Trophoblast cell (in vitro differentiated cells and primary cell): ENCODE data around the gene ACSM4.
A peak's percentile ranks its signal among the peaks of the same experiment; 100 is the strongest.

ENCODE experiments used
- DNase-seq, 2 donors: peaks; one replicate each; pipeline ENCODE4 v3.0.0-alpha.2; 2016
- H2AFZ ChIP-seq: 2 replicates; pipeline ENCODE4 v1.6.1; 2013; ENCODE audit warnings: low read length, moderate library complexity, mild to moderate bottlenecking; ENCODE audit not compliant: insufficient read depth, poor library complexity
- H2AK5ac ChIP-seq: 2 replicates; pipeline ENCODE4 v1.6.1; 2013; ENCODE audit warnings: mild to moderate bottlenecking, low read length
- H2BK120ac ChIP-seq: 2 replicates; pipeline ENCODE4 v1.6.1; 2013; ENCODE audit warnings: low read length, mild to moderate bottlenecking, moderate library complexity; ENCODE audit not compliant: insufficient read depth, poor library complexity
- H2BK12ac ChIP-seq: 2 replicates; pipeline ENCODE4 v1.6.1; 2013; ENCODE audit warnings: mild to moderate bottlenecking, low read length, moderate library complexity
- H2BK5ac ChIP-seq: 2 replicates; pipeline ENCODE4 v1.6.1; 2013; ENCODE audit warnings: low read length, low read depth, moderate library complexity, mild to moderate bottlenecking; ENCODE audit not compliant: poor library complexity
- H3K14ac ChIP-seq: 2 replicates; pipeline ENCODE4 v1.6.1; 2013; ENCODE audit warnings: mild to moderate bottlenecking, low read length
- H3K18ac ChIP-seq: 2 replicates; pipeline ENCODE4 v1.6.1; 2013; ENCODE audit warnings: mild to moderate bottlenecking, low read length
- H3K23ac ChIP-seq: 2 replicates; pipeline ENCODE4 v1.6.1; 2013; ENCODE audit warnings: low read length
- H3K27ac ChIP-seq: 2 replicates; pipeline ENCODE4 v1.5.1; 2013; ENCODE audit warnings: low read depth, mild to moderate bottlenecking, inconsistent platforms, low read length, moderate library complexity
- H3K27me3 ChIP-seq: 2 replicates; pipeline ENCODE4 v1.6.1; 2013; ENCODE audit warnings: inconsistent platforms, mild to moderate bottlenecking, low read length, moderate library complexity; ENCODE audit not compliant: insufficient read depth
- H3K36me3 ChIP-seq, 2 experiments: 1 replicate in 1 of 2; 2 replicates in 1 of 2; pipeline ENCODE4 v1.6.1; 2013; ENCODE audit warnings: low read length in 2 of 2, mild to moderate bottlenecking in 2 of 2, moderate library complexity in 1 of 2; ENCODE audit not compliant: insufficient read depth in 2 of 2, control insufficient read depth in 1 of 2
- H3K4ac ChIP-seq: 2 replicates; pipeline ENCODE4 v1.6.1; 2013; ENCODE audit warnings: low read depth, mild to moderate bottlenecking, low read length, moderate library complexity
- H3K4me1 ChIP-seq, 2 experiments: 1 replicate in 1 of 2; 2 replicates in 1 of 2; pipeline ENCODE4 v1.6.1; 2013; ENCODE audit warnings: low read length in 2 of 2, mild to moderate bottlenecking in 2 of 2, moderate library complexity in 1 of 2; ENCODE audit not compliant: insufficient read depth in 2 of 2, control insufficient read depth in 1 of 2
- H3K4me2 ChIP-seq: 2 replicates; pipeline ENCODE4 v1.6.1; 2013; ENCODE audit warnings: inconsistent platforms, mild to moderate bottlenecking, low read length, moderate library complexity
- H3K4me3 ChIP-seq: 2 replicates; pipeline ENCODE4 v1.5.1; 2013; ENCODE audit warnings: mild to moderate bottlenecking, low read depth, low read length, inconsistent platforms
- H3K79me1 ChIP-seq: one replicate; pipeline ENCODE4 v1.6.1; 2013; ENCODE audit warnings: low read length
- H3K79me2 ChIP-seq: 2 replicates; pipeline ENCODE4 v1.6.1; 2013; ENCODE audit warnings: low read length, mild to moderate bottlenecking; ENCODE audit not compliant: control insufficient read depth, insufficient read depth, poor library complexity
- H3K9ac ChIP-seq: 2 replicates; pipeline ENCODE4 v1.6.1; 2013; ENCODE audit warnings: mild to moderate bottlenecking, low read length
- H3K9me3 ChIP-seq: 2 replicates; pipeline ENCODE4 v1.6.1; 2013; ENCODE audit warnings: low read depth, mild to moderate bottlenecking, control low read depth, inconsistent platforms, low read length; ENCODE audit not compliant: insufficient read depth
- H4K12ac ChIP-seq: 2 replicates; pipeline ENCODE4 v1.6.1; 2013; ENCODE audit warnings: low read depth, mild to moderate bottlenecking, low read length, moderate library complexity
- H4K8ac ChIP-seq: 2 replicates; pipeline ENCODE4 v1.6.1; 2013; ENCODE audit warnings: low read depth, mild to moderate bottlenecking, low read length, moderate library complexity
- H4K91ac ChIP-seq: one replicate; pipeline ENCODE4 v1.6.1; 2013; ENCODE audit warnings: low read depth, mild to moderate bottlenecking, low read length, moderate library complexity
- WGBS: extraction: QIAGEN DNeasy Blood & Tissue Kit; methylation state at CpG from one replicate; pipeline ENCODE4 v1.1.7; 2013; ENCODE audit warnings: missing lambda C conversion rate; ENCODE audit not compliant: insufficient read length, insufficient coverage; ENCODE audit errors: extremely low coverage; 5-methylcytosine and 5-hydroxymethylcytosine counted together

Gene ACSM4

GRCh38 chr12:7295529-7295928 lies 8.3 kb upstream of the ACSM4 start:
- no peaks in the 10 kb centered on the region for H3K4me1 ChIP-seq
- no peak overlapping the region for H4K12ac ChIP-seq
- no peaks in the 10 kb centered on the region for H3K36me3 ChIP-seq
- H3K18ac ChIP-seq, result no peak overlapping the region
- H3K9me3 ChIP-seq, result peaks cover 4% of the 10 kb centered on the region
- no peak overlapping the region for H3K14ac ChIP-seq
- H3K9ac ChIP-seq, result no peak overlapping the region
- WGBS, result no CpG with 5 or more reads among the region's 1 CpG
- no peak for DNase-seq
- H3K4me3 ChIP-seq, result no peak overlapping the region
- no peaks in the 10 kb centered on the region for H3K79me2 ChIP-seq
- no peak overlapping the region for H4K91ac ChIP-seq
- H3K4me2 ChIP-seq, result no peak overlapping the region
- H2BK12ac ChIP-seq, result no peak overlapping the region
- no peak overlapping the region for H3K23ac ChIP-seq
- no peak overlapping the region for H2BK5ac ChIP-seq
- H2AK5ac ChIP-seq, result no peak overlapping the region
- H3K79me1 ChIP-seq, result no peaks in the 10 kb centered on the region
- no peak overlapping the region for H4K8ac ChIP-seq
- H2AFZ ChIP-seq, result no peak overlapping the region
- no peak overlapping the region for H3K27ac ChIP-seq
- no peak overlapping the region for H2BK120ac ChIP-seq
- no peak overlapping the region for H3K4ac ChIP-seq
- H3K27me3 ChIP-seq, result no peaks in the 10 kb centered on the region

- no peak overlapping the region for H2AK5ac ChIP-seq
- H2BK5ac ChIP-seq, result no peak overlapping the region
- H3K4ac ChIP-seq, result no peak overlapping the region
- H3K27me3 ChIP-seq, result no peaks in the 10 kb centered on the region
- H3K4me2 ChIP-seq, result no peak overlapping the region
- DNase-seq, result no peak
- no peaks in the 10 kb centered on the region for H3K79me2 ChIP-seq
- no peaks in the 10 kb centered on the region for H3K9me3 ChIP-seq
- H3K36me3 ChIP-seq, result no peaks in the 10 kb centered on the region
- H3K27ac ChIP-seq, result no peak overlapping the region
- no peak overlapping the region for H2BK120ac ChIP-seq
- H3K9ac ChIP-seq, result no peak overlapping the region
- H2BK12ac ChIP-seq, result no peak overlapping the region
- H2AFZ ChIP-seq, result no peak overlapping the region
- H3K23ac ChIP-seq, result no peak overlapping the region
- H4K91ac ChIP-seq, result no peak overlapping the region
- no peak overlapping the region for H4K8ac ChIP-seq
- H4K12ac ChIP-seq, result no peak overlapping the region
- no peak overlapping the region for H3K14ac ChIP-seq
- no peaks in the 10 kb centered on the region for H3K79me1 ChIP-seq
- H3K4me1 ChIP-seq, result no peaks in the 10 kb centered on the region
- no peak overlapping the region for H3K18ac ChIP-seq
- no peak overlapping the region for H3K4me3 ChIP-seq
- no CpG with 5 or more reads among the region's 2 CpGs for WGBS
Observed at GRCh38 chr12:7297865-7298264, 6.0 kb upstream of the ACSM4 start.

- H3K27ac ChIP-seq, result no peak overlapping the region
- DNase-seq, result no peak
- H4K91ac ChIP-seq, result no peak overlapping the region
- H3K36me3 ChIP-seq, result no peaks in the 10 kb centered on the region
- no peak overlapping the region for H3K14ac ChIP-seq
- no peak overlapping the region for H4K8ac ChIP-seq
- H3K9ac ChIP-seq, result no peak overlapping the region
- H2AK5ac ChIP-seq, result no peak overlapping the region
- H3K23ac ChIP-seq, result no peak overlapping the region
- H3K18ac ChIP-seq, result no peak overlapping the region
- WGBS, result no CpG with 5 or more reads among the region's 5 CpGs
- H3K9me3 ChIP-seq, result no peaks in the 10 kb centered on the region
- H3K4me2 ChIP-seq, result no peak overlapping the region
- no peaks in the 10 kb centered on the region for H3K79me2 ChIP-seq
- H4K12ac ChIP-seq, result no peak overlapping the region
- H2BK5ac ChIP-seq, result no peak overlapping the region
- H2AFZ ChIP-seq, result no peak overlapping the region
- H3K27me3 ChIP-seq, result no peaks in the 10 kb centered on the region
- H3K4ac ChIP-seq, result no peak overlapping the region
- H2BK12ac ChIP-seq, result no peak overlapping the region
- no peak overlapping the region for H3K4me3 ChIP-seq
- H2BK120ac ChIP-seq, result no peak overlapping the region
- no peaks in the 10 kb centered on the region for H3K4me1 ChIP-seq
- H3K79me1 ChIP-seq, result no peaks in the 10 kb centered on the region
Observed at GRCh38 chr12:7302266-7302986, 1.4 kb upstream of the ACSM4 start.

GRCh38 chr12:7303230-7303629 lies 642 bp upstream of the ACSM4 start:
- Histone ChIP-seq H3K36me3 (no peaks in the 10 kb centered on the region), H2AK5ac (no peak overlapping the region), H2AFZ (no peak overlapping the region), H2BK120ac (no peak overlapping the region), H2BK5ac (no peak overlapping the region), H3K27me3 (no peaks in the 10 kb centered on the region), H3K14ac (no peak overlapping the region), H2BK12ac (no peak overlapping the region), H3K23ac (no peak overlapping the region), H3K18ac (no peak overlapping the region), H3K9ac (no peak overlapping the region), H3K4me2 (no peak overlapping the region), H3K27ac (no peak overlapping the region), H4K91ac (no peak overlapping the region), H3K4me1 (no peaks in the 10 kb centered on the region), H4K8ac (no peak overlapping the region), H3K79me2 (no peaks in the 10 kb centered on the region), H3K4ac (no peak overlapping the region), H3K79me1 (no peaks in the 10 kb centered on the region), H3K9me3 (no peaks in the 10 kb centered on the region), H4K12ac (no peak overlapping the region), H3K4me3 (no peak overlapping the region)
- DNase-seq, result peak; percentile 48 to 67
- no CpG with 5 or more reads among the region's 2 CpGs for WGBS
